Heart left ventricle (tissue), 16 donors: ENCODE data around the gene C21orf91. TPM values are rescaled to one million over a fixed set of nuclear protein-coding genes. Genes with fewer than 3 reads are reported as not detected.
A peak's percentile ranks its signal among the peaks of the same experiment; 100 is the strongest.

Experiments used
- ATAC-seq, 4 donors: fragments of 200-7000 bp; cut with Tn5 transposase; one replicate each; pipeline ENCODE4 v1.9.1; 2020 to 2022; ENCODE audit warnings: moderate library complexity in 4 of 4, mild to moderate bottlenecking in 3 of 4, moderate number of reproducible peaks in 1 of 4
- DNase-seq, 5 donors: peaks; one replicate each; pipeline ENCODE4 v3.0.0-alpha.2; 2020
- H3K27ac ChIP-seq, 12 donors: fragments of 200-600 bp; sonication (generic) in 4 of 12; one replicate each; pipeline versions ENCODE4 v1.5.0 to v1.8.0; 2016 to 2022; ENCODE audit warnings: mild to moderate bottlenecking in 2 of 12
- H3K27me3 ChIP-seq, 9 donors: fragments of 200-600 bp; sonication (generic) in 2 of 9; one replicate each; pipeline versions ENCODE4 v1.5.1 to v1.8.0; 2016 to 2022; ENCODE audit warnings: mild to moderate bottlenecking in 3 of 9
- H3K36me3 ChIP-seq, 9 donors: fragments of 200-600 bp; sonication (generic) in 2 of 9; one replicate each; pipeline versions ENCODE4 v1.5.0 to v1.8.0; 2018 to 2022; ENCODE audit warnings: mild to moderate bottlenecking in 2 of 9
- H3K4me1 ChIP-seq, 12 donors: fragments of 200-600 bp; sonication (generic) in 4 of 12; one replicate each; pipeline versions ENCODE4 v1.5.0 to v1.8.0; 2016 to 2022; ENCODE audit warnings: mild to moderate bottlenecking in 3 of 12
- H3K4me3 ChIP-seq, 12 donors: fragments of 200-600 bp; sonication (generic) in 4 of 12; one replicate each; pipeline versions ENCODE4 v1.5.0 to v1.8.0; 2017 to 2022; ENCODE audit warnings: mild to moderate bottlenecking in 9 of 12, moderate library complexity in 4 of 12
- H3K9me3 ChIP-seq, 12 donors: fragments of 200-600 bp; sonication (generic) in 4 of 12; one replicate each; pipeline versions ENCODE4 v1.5.0 to v1.8.0; 2016 to 2022; ENCODE audit warnings: mild to moderate bottlenecking in 1 of 12
- POLR2A ChIP-seq, 2 donors: fragments of 450-650 bp; IDR thresholded peaks; one replicate each; pipeline ENCODE4 v1.6.1; 2017; ENCODE audit warnings: antibody characterized with exemption in 2 of 2, mild to moderate bottlenecking in 2 of 2, moderate library complexity in 2 of 2
- WGBS, 4 donors: extraction: QIAGEN DNeasy Blood & Tissue Kit in 2 of 4; methylation state at CpG; one replicate each; pipeline versions ENCODE4 v1.1.5 to v1.1.7; 2013 to 2018; 5-methylcytosine and 5-hydroxymethylcytosine counted together
- intact Hi-C, 10 donors: fragments of 100-400 bp; cut with DNase I; formaldehyde crosslinking; loops; one replicate each; pipeline versions ENCODE4 v1.11.1 to v1.14.2; 2022
- polyA plus RNA-seq, 2 donors: library from polyadenylated mRNA; stranded (reverse); fragments of 200-250 nt; gene quantifications; one replicate each; pipeline ENCODE4 v1.2.3, GENCODE V29; 2013
- total RNA-seq, 9 donors: library from RNA; depleted of rRNA in 2 of 9; stranded (reverse); fragments of >200 nt in 2 of 9; fragmentation: NEBNext Ultra II Directional in 3 of 9; extraction: Animal tissue kit (Norgen Biotek cat#: 25700) in 3 of 9; gene quantifications; one replicate each; pipeline versions ENCODE4 v1.1.0 to v1.2.4, GENCODE V29; 2016 to 2023
- TF ChIP-seq, protein P1 (sequence below), 12 donors: fragments of 200-600 bp; sonication (generic) in 4 of 12; IDR thresholded peaks; one replicate each; pipeline versions ENCODE4 v1.5.0 to v1.8.0; 2018 to 2022; ENCODE audit warnings: antibody characterized with exemption in 12 of 12, mild to moderate bottlenecking in 5 of 12
- donor health status: ischemic (EF 13 %, LVEDD 7.1; RV severe dilation, severe dysfunction).
- donor health status: healthy with polysubstance abuse.
- donor health status: DM: no; HTN: yes; CAD: no.
- donor health status: DM: no; HTN: no; CAD: no.
- donor health status: ischemic (EF 25% LVEDD 6.9; RV normal size, moderate dysfunction).
- donor health status: ischemic (EF 25% LVEDD 5.7; RV mildly dilated, moderate dysfunction).
- donor health status: healthy.
- donor health status: DM: yes; HTN: yes; CAD: no.
- donor health status: ischemic (EF 35%, LVEDD 5.7; RV mildly dilated, moderate dysfunction).
- donor health status: nonischemic (EF 11% LVEDD 7.7; RV severe dilation, severe dysfunction).
- donor health status: DM: yes; HTN: yes; CAD: no.
- donor health status: PGD.
- donor health status: ischemic (EF 29% LVEDD 5.4; RV normal size, mild dysfunction).
- donor health status: nonischemic (EF 23%, LVEDD 6.1; RV moderate dilation, normal function).

The C21orf91 gene
- total and polyA plus RNA-seq, 11 donors: 2.2 to 21.2 (median 9.3) TPM

DNA sequence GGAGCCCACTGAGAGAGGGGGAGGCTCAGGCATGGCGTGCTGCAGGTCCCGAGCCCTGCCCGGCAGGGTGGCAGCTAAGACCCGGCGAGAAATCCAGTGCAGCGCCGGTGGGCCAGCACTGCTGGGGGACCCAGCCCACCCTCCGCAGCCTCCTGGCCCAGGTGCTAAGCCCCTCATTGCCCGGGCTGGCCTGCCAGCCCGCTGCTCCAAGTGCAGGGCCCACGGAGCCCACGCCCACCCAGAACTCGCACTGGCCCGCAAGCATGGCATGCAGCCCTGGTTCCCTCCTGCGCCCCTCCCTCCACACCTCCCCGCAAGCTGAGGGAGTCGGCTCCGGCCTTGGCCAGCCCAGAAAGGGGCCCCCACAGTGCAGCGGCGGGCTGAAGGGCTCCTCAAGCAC, 61.5 kb downstream of the C21orf91 start:
- no peak overlapping the region for H3K4me3 ChIP-seq
- no peak for ATAC-seq
- no peaks in the 10 kb centered on the region for H3K36me3 ChIP-seq
- H3K27me3 ChIP-seq: no peaks in the 10 kb centered on the region
- peaks cover 0 to 10% (median 0%) of the 10 kb centered on the region in 12 donors for H3K4me1 ChIP-seq
- no peak overlapping the region for H3K27ac ChIP-seq
- DNase-seq: no peak
- intact Hi-C loops: no loop called here
- TF ChIP-seq POLR2A (IDR thresholded peaks at IDR 0.05): no peak
- TF ChIP-seq, protein P1, sequence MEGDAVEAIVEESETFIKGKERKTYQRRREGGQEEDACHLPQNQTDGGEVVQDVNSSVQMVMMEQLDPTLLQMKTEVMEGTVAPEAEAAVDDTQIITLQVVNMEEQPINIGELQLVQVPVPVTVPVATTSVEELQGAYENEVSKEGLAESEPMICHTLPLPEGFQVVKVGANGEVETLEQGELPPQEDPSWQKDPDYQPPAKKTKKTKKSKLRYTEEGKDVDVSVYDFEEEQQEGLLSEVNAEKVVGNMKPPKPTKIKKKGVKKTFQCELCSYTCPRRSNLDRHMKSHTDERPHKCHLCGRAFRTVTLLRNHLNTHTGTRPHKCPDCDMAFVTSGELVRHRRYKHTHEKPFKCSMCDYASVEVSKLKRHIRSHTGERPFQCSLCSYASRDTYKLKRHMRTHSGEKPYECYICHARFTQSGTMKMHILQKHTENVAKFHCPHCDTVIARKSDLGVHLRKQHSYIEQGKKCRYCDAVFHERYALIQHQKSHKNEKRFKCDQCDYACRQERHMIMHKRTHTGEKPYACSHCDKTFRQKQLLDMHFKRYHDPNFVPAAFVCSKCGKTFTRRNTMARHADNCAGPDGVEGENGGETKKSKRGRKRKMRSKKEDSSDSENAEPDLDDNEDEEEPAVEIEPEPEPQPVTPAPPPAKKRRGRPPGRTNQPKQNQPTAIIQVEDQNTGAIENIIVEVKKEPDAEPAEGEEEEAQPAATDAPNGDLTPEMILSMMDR (IDR thresholded peaks at IDR 0.05): no peak
- no peaks in the 10 kb centered on the region for H3K9me3 ChIP-seq
- WGBS, 4 donors: 85 to 93% (median 89%) methylated on average over 8 to 20 of the region's 20 CpGs

DNA sequence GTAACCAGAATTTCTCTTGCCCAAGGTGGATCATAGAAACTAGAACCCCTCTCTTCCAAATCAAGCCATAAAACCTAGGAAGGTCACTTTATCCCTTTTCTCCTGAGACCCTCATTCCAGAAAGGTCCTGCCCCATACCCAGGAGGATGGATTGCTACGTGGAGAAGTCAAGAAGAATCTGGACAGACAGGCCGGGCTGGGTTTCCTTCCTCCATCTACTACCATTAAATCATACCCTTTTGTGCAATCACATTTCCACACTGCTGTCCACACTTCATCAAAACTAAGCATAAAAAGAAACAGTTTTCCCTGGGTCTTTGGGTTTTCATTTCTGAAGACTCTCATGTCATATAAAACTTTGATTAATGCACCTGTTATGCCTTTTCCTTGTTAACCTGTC, 65.4 kb downstream of the C21orf91 start:
- Histone ChIP-seq H3K4me1 (peaks cover 0 to 4% (median 0%) of the 10 kb centered on the region in 12 donors), H3K4me3 (no peak overlapping the region), H3K36me3 (no peaks in the 10 kb centered on the region), H3K27me3 (no peaks in the 10 kb centered on the region), H3K9me3 (peaks cover 0 to 8% (median 0%) of the 10 kb centered on the region in 12 donors), H3K27ac (no peak overlapping the region)
- intact Hi-C loops: no loop called here
- DNase-seq: no peak
- ATAC-seq: no peak
- TF ChIP-seq POLR2A (IDR thresholded peaks at IDR 0.05): no peak
- TF ChIP-seq, protein P1 (IDR thresholded peaks at IDR 0.05): no peak
- WGBS, 4 donors: 51 to 56% (median 54%) methylated on average over 2 of the region's 2 CpGs

DNA sequence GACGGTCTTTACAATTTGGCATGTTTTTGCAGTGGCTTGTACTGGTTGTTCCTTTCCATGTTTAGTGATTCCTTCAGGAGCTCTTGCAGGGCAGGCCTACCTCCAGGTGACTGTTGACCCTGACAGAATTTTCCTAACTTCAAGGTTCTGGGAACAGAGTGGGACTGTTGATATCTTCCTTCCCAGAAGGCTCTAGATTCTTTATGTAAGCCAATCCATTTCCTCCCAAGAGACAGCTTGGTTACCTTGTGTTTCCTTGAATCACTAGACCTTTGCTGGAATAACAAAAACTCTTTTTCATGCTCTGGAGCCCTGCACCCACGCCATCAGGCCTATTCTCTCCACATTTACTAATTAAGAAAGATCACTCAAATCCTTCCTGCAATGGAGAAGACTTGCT, 67.0 kb downstream of the C21orf91 start:
- DNase-seq: no peak
- ATAC-seq: peak in 2 of 4 donors; percentile 34 to 58
- Histone ChIP-seq H3K27me3 (no peaks in the 10 kb centered on the region), H3K27ac (no peak overlapping the region), H3K4me3 (no peak overlapping the region), H3K9me3 (peaks cover 0 to 8% (median 0%) of the 10 kb centered on the region in 12 donors), H3K4me1 (peaks cover 0 to 4% (median 0%) of the 10 kb centered on the region in 12 donors), H3K36me3 (no peaks in the 10 kb centered on the region)
- TF ChIP-seq, protein P1 (IDR thresholded peaks at IDR 0.05): no peak
- TF ChIP-seq POLR2A (IDR thresholded peaks at IDR 0.05): no peak
- WGBS, 4 donors: 51 to 62% (median 59%) methylated on average over 2 of the region's 2 CpGs
- intact Hi-C loops: no loop called here

DNA sequence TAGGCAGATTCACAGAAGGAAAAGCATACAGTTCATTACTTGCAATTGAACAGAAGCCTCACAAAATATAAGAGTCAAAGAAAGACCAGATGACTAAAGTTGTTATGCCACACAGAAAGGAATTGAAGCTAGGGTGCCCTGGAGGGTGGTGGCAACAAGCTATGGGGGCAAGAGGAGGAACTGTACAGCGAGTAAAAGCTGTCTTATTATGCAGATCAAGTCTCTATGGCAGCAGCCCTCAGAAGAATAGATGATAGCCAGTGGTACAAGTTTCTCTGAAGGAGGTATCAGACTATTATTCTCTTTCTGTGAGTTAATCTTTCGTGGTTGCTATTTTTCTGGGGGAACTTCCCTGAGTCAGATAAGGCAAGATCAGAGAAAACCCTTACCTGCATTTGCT, 72.2 kb downstream of the C21orf91 start:
- no peak for ATAC-seq
- Histone ChIP-seq H3K4me3 (no peak overlapping the region), H3K27ac (no peak overlapping the region), H3K36me3 (no peaks in the 10 kb centered on the region), H3K9me3 (peaks cover 0 to 9% (median 0%) of the 10 kb centered on the region in 12 donors), H3K27me3 (no peaks in the 10 kb centered on the region), H3K4me1 (no peaks in the 10 kb centered on the region)
- TF ChIP-seq POLR2A (IDR thresholded peaks at IDR 0.05): no peak
- TF ChIP-seq, protein P1 (IDR thresholded peaks at IDR 0.05): no peak
- intact Hi-C loops: no loop called here
- 61 to 66% (median 63%) methylated on average over 2 of the region's 2 CpGs for WGBS, 4 donors
- DNase-seq: no peak
